TTC549 (cell line): ENCODE data around the gene S100A4.
A peak's percentile ranks its signal among the peaks of the same experiment; 100 is the strongest.

ENCODE experiments used
- FAIRE-seq: peaks from 2 replicates; lab custom pipeline; 2012; peaks lifted over from hg19 to GRCh38; lab: Jason Lieb, UNC

The S100A4 gene

DNA sequence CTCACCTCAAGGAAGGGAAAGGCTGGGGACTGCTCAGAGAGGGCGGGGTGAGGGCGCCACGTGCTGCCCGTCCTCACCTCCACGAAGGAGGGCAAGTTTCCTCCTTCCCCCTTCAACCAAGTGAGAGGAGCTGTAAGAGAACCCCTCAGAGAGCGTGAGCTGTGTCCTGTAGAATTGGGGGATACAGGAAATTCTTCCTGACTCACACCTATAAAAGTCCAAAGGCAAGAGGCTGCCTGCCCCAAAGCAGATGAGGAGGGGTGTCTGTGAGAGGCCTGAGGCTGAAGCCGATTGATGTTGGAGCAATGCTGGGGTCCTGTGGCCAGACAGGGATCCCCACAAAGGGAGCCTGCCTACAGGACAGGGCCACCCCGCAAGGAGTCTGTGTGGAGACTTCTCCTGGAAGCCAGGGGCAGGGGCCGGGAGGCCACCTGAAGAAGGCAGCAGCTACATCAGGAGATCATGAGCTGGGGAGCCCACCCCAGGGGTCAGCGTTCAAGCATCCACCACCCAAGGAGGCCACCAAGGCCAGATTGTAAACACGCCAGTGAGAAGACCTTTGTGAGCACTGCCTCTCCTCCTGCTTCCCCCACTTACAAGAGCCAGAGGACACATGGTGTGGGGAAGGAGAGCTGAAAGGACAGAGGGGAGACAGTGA lies 37.6 kb downstream of the S100A4 start:
- no peak for FAIRE-seq

DNA sequence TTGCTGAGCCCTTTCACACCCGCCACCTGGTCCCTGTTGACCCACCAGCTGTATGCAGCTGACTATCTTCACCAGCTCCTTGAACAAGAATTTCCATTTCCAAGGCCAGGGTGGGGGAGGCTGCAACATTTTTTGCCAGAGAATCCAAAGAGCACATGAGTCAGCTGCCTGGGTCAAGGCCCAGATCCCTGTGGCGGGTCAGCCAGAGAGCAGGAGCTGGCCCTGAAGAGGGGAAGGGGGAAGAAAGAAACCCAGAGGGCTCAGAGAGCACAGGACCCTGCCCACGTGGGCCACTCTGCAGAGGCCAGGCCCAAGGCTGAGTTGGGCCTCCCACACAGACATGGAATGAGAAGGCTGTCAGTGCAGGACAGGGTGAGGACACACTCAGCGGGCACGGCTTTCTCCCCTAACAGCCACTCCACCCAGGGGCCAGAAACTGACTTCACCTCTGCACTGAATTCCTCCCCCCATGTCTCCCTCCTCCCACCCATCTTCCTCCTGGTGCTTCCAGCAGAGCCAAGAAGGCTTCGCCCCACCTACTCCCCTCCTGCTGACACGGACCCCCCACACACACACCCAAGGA lies 38.7 kb downstream of the S100A4 start:
- FAIRE-seq: no peak

DNA sequence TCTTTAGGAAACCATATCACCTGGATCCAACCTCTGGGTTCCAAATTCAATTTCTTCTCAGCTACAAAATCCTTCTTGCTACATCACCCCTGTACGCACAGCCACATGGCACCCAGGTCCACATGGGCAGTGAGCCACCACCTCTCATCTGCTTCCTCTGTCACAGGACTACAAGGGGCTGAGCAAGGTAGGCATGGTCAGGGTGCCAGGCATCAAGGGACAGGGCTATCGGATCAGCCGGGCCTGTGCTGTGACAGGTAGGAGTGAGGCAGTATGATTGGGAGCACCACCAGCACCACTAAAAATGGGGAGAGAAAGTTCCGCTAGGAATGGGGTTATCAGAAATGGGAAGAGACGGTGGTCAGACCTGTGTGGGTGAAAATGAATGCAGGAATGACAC lies 39.2 kb downstream of the S100A4 start:
- FAIRE-seq: no peak

DNA sequence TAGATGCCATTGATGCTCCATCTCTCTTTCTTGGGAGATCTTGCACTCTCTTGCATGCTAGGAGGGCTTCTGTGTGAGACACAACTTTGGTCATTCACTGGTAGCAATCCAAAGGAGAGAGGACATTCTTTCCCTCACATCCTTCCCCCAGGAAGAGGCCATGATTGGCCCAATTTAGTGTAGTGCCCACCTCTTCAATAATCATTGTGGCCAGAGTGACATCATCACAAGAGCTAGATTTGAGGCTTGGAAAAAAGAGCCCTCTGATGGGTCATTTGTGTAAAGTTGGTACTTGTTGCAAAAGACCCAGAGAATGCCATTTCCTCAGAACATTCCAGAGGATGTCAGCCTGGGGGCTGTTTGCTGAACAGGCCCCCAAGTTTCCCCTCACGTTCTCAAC lies 40.0 kb downstream of the S100A4 start:
- no peak for FAIRE-seq

DNA sequence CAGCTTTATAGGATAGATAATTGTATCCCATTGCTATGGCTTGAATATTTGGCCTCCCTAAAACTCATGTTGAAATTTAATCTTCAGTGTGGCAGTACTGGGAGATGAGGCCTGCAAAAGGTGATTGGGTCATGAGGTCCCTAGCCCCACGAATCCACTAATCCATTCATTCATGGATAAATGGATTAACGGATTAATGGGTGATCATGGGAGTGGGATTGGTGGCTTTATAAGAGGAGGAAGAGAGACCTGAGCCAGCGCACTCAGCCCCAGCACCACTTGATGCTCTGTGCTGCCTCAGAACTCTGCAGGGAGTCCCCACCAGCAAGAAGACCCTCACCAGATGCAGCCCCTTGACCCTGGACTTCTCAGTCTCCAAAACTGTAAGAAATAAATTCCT lies 41.8 kb downstream of the S100A4 start:
- FAIRE-seq: no peak

DNA sequence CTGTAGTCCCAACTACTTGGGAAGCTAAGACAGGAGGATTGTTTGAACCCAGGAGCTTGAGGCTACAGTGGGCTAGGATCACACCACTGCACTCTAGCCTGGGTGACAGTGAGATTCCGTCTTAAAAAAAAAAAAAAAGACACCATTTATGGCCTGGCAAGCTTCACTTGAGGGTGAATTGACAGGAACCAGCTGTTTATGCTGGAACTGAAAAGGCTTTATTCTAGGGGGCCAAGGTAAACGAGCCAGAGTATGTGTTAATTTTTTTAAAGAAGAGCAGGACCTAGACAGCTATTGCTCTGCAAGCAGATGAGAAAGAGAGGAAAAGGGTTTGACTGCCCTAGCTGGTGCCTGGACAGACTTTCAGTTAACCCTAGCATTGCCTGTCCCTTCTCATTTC lies 46.9 kb downstream of the S100A4 start:
- FAIRE-seq: no peak

DNA sequence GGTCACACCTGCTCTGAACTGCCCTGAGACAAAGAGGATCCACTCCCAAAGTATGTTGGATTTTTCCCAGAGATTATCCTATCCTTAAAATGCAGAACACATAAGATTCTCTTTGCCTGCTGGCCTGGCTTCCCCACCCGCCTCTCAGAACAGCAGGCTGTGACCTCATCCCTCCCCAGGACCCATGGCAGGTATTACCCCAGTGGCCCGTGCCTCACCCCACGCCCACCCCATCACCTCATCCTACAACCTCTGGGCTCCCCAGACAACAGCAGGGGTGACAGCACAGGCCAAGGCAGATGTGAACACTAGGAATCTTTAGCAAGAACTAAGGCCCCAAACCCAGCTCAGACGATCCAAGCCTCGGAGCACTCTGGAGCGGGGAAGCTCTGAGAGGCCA lies 50.1 kb downstream of the S100A4 start:
- no peak for FAIRE-seq

DNA sequence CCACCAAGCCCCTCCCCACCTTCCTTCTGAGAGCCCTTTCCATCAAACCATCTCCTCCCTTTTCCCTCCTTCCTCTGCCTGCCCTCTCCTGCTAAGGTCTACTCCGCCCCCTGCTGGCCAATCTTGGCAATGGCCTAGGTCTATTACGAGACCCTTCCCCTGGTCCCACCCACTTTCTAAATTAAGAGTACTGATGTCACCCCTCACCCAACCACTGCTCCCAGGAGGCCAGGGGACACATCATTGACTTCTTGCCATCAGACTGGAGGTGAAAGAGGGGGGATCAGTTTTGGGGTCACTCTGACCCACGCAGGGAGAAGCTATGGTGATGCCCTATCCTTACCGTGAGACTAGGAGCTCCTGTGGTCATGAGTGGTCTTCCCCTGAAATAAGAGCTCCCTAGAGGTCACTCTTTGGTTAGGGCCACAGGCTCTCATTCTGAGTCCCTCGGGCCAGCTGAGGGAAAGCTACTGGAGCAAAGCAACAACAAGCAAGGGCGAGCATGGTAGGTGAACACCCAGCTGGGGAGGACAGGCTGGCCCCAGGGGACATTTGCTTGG lies 50.5 kb downstream of the S100A4 start:
- FAIRE-seq: peak; percentile 43
